ENCODE measurements around the gene SIAH3.
"Not testable (repeated sequence)": the region's sequence is repeated elsewhere in the genome, so short reads cannot be mapped to it uniquely, and the experiment has no call there.

Gene SIAH3, protein sequence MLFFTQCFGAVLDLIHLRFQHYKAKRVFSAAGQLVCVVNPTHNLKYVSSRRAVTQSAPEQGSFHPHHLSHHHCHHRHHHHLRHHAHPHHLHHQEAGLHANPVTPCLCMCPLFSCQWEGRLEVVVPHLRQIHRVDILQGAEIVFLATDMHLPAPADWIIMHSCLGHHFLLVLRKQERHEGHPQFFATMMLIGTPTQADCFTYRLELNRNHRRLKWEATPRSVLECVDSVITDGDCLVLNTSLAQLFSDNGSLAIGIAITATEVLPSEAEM

DNA sequence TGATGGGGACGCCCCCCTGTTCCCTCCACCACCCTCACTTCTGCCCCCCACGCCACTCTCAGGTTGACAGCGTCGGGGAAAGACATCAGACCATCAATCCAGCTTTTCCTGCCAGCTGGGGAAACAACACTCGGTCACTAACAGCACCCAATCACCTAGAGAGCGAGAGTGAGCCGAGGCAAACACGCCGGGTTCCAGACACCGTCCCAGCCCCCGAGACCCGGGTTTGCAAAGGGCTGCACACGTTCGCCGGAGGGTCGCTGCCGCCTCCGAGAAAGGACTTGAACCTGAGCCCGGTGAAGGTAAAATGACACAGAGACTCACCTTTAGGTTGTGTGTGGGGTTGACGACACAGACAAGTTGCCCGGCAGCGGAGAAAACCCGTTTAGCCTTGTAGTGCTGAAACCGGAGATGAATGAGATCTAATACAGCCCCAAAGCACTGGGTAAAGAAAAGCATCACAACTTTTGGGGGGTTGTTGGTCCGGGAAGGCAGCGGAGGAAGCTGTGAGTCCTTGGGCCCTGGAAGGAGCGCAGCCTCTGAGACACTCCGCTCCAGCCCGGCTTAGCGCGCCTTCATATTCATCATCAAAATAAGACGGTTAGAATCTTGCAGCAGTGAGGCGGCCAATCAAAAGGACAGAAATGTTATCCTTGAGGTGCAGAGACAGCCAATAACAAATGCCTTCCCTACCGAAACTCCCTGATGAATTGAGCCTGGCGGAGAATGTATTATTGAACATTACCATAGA is at the start of gene SIAH3:
Gene SIAH3, minus strand, starts transcription at position 583 of the 751 bp plus-strand sequence. Its CDS starts 124 bp downstream, at position 459.
- peak; percentile 63 for DNase-seq

DNA sequence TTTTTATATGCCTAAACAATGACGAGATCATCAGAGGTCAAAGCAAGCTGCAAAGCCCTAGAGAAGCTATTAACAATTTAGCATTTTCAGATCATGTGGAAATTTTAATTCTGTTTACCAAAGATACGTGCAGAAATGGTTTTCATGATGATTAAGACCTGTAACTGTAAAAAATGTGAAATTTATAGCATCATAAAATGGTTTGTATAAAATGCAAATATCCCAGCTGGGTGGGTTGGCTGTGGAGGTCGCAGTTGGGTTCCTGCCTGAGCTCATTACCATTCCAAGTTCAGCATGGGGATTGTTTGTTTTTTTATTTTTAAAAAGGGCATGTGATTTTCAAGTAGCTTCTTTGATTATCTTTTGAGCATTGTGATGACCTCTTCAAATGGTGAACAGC is 47.9 kb upstream of the SIAH3 start:
- DNase-seq, result peak; percentile 10

DNA sequence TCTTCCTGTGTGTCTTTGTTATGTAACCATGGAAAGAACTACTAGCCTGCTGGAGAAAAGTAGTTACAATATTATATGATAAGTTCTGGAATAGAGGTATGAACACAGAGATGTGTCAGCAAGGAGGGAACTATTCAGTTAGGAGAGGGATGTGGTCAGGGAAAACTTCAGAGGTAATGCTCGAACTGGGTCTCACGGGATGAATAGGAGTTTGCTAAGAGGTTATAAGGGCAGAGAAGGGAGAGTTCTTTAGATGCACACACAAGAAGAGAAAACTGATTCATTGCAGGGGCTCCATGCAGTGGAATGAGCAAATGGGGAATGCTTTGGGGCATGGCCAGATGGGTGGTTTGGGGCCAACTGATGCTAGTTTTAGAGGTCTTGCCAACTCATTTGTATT is 46.0 kb upstream of the SIAH3 start:
- DNase-seq, result no peak

DNA sequence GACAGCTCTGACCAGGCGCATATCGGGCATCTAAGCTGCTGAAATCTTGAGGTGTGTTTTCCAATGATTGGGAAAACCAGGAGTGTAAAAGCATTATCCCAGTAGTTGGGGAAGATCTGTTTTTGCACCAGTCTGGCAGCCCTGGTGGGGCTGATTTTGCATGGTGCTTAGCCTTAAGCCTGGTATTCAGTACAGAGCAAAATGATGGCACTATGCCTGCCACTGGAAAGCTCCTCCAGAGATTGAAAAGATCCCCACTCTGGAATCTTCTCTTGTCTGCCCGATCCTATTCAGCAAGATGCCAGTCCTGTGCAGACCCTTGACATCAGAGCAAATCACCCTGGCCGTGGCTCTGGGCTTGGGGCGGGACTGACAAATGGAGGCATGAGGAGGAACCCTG is 44.7 kb upstream of the SIAH3 start:
- no peak for DNase-seq

DNA sequence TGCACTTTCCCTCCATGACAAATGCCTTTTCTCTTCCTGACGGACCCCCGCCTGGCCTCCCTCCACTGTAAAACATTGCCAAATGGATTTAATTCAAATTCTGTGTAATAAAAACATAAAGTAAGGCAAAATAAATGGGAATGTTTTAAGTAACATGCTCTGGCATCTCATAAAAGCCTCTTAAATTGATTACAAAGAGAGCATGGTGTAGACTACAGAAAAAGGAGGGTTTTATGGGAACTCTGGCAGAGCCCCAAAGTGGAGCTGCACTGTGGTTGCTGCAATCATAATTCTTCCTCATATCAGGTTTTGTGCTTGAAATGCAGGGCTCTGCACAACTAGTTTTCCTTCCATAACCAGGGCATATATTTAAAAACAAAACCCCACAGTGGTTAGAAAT is 44.3 kb upstream of the SIAH3 start:
- no peak for DNase-seq

DNA sequence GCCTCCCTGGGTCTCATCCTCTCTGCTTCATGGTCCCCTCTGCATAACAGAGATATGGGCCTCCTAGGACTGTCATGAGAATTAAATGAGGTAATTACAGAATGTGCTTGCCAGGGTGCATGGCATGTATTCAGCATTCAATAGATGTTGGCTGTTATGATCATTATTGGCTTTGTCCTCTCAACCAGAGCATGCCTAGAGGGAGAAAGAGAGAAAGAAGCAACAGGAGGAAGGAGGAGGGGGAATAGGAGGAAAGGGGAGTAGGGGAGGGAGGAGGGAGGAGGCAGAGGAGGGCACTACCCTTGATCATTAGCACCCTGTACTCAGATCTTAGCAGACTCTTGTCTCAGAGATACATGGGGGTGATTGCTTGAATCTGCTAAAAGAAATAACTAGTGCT is 41.0 kb upstream of the SIAH3 start:
- no peak for DNase-seq

DNA sequence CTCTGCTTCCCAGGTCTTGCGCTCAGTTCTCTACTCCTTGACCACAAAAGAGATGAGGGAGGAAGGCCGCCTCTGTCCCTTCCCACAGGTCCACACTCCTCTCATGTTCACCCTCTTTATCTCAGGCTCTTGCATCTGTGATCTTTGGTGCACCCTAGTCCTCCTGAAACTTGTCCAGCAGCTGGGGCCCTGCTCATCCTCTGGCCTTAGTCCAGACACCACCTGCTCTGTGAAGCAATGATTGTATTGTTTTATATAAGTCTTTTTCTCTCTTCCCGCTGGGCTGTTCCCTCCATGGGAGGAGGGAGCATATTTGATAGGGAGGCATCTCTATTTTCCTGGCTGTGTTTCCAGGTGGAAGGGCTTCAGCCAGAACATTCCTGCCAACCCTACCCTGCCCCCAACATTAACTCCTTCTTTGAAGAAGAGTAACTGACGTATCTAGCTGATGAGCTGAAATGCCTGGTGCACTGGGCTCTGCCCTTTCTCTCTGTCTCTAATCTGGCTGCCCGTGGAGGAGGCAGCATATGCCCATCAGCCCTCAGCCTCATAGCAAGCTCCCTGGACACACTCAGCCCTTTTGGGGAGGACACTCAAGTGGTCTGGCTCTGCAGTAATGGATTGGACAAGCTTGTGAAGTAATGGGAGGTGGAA is 38.2 kb upstream of the SIAH3 start:
- DNase-seq, result no peak

DNA sequence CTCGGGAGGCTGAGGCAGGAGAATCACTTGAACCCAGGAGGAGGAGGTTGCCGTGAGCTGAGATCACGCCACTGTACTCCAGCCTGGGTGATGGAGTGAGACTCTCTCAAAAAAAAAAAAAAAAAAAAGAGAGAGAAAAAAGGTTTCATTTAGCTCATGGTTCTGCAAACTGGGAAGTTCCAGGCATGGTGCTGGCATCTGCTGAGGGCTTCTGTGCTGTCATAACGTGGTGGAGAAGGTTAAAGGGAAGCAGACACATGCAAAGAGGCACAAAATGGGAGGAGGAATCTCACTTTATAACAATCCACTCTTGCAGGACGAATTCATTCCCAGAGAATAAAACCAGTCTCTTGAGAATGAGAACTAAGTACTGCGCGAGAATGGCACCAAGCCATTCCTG is 34.9 kb upstream of the SIAH3 start:
- DNase-seq, result no peak

DNA sequence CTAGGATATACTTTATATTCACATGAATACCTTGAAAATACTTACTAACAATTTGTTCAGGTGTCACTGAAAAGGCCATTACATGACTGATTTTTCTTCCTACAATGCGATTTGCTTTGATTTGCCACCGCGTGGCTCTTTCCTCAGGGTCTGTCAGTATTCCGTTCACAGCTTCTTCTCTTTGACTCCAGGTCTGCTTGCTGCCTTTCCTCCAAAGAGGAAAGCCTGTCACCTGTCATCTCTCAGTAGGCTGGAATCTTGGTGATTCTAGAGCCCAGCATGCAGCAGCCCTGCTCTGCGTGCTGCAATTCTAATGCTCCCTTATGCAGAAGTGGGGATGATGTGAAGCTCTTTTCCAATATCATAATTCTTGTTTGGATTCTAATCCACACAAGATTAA is 33.6 kb upstream of the SIAH3 start:
- DNase-seq, result no peak

DNA sequence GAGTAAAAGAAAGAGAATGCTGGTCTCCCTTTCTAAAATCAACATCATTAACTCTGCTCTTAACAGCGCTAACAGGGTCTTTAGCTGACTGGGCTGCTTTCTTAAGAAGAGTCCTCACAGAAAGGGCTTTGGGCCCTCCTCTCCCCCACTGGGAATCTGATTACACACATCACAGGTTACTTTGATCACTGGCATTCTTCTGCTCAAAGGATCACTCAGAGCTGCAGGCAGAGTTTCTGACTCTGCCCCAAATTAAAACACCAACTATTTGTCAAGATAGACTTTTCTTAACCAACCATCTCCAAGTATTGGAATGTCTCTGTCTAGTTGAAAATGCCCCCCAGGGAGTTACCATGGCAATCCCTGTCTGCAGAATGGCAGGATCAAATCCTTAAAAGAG is 31.1 kb upstream of the SIAH3 start:
- no peak for DNase-seq

DNA sequence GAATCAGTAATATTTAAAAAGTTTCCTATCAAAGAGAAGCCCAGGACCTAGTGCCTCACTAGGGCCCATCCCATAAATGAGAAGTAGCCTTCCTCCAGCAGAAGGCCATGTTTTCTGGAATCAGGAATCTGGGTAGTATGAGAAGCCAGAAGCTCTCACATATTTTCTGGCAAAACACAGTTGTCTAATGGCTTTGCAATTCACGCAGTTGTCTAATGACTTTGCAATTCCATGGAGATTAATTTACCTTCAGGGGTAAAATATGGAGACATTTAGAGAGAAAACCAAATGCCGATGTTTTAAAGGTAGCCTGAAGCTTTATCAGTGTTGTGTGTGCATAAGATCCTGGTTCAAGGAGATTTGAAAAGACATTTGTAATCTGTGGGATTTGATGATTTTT is 29.8 kb upstream of the SIAH3 start:
- no peak for DNase-seq

DNA sequence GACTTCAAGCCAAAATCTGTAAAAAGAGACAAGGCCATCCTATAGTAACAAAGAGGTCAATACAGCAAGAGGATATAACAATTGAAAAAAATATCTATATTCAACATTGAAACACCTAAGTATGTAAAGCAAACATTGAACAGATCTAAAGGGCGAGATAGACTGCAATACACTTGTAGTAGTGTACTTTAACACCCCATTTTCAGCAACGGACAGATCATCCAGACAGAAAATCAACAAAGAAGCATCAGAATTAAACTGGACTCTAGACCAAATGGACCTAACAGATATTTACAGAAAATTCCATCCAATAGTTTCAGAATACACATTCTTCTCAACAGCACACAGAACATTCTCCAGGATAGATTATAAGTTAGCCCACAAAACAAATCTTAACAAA is 28.7 kb upstream of the SIAH3 start:
- DNase-seq, result no peak

DNA sequence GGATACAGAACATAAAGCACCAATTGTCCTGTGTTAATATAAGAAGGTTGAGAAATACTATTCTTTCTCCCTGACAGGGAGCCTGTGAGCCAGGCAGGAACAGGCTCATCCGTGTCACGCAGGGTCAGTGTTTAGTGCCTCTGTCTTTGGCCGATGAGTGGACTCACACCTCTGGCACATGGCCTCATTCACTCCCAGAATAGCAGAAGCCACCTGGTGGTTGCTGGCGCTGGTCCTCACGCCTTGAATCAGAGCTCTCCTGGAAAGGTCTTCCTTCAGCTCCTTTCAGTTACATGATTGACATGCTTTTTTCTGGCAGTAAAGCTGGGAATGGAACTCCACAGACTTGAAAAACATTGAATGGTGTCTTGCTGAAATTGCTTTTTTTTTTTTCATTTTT is 28.1 kb upstream of the SIAH3 start:
- peak; percentile 37 for DNase-seq

DNA sequence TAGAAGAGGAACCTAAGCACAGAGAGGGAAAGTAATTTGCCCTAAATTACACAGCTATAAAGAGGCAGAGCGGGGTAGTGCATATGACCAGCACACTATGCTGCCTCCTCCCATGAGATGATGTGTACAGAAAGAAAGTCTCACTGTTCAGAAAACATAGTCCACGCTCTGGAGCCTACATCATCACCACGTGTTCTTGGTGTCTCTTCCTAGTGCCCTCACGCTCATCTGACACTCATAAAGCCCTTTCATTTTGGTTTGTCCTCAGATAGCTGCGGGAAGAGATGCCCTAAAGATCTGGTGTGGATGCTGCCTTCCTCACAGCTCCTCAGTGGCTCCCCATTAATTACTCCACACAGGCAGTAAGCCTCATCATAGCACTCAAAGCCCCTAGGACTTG is 27.4 kb upstream of the SIAH3 start:
- no peak for DNase-seq

DNA sequence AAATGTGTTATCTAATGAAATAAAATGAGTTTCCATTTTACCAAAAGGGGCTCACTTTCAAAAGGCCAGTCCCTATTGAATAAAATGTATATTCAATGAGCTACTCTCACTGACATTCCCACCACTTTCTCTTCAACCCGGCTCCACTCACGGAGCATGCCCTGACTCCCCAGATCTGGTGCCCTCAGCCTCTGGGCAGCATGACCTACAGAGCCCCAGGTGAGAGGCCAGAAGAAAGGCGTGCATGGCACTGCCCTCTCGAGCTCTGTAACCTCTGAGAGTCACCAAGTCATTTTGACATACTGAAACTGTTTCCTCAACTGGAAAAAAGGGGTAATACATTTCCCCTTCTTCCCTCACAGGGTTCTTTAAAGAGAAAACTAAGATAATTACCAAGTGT is 25.2 kb upstream of the SIAH3 start:
- no peak for DNase-seq

DNA sequence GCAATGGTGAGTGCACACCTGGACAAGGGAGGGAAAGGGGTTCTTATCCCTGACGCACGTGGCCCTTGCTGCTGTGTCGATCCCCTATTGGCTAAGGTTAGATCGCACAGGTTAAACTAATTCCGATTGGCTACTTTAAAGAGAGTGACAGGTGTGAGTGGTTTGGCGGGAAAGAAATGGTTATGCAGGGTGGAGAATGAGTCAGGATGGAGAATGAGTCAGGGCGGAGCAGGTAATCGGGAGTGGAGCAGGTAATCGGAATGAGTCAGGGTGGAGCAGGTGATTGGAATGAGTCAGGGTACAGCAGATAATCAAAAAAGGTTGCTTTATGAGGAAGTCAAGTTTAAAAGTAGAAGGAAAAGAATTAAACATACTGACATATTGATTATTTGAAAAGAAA is 24.4 kb upstream of the SIAH3 start:
- DNase-seq, result peak; percentile 4

DNA sequence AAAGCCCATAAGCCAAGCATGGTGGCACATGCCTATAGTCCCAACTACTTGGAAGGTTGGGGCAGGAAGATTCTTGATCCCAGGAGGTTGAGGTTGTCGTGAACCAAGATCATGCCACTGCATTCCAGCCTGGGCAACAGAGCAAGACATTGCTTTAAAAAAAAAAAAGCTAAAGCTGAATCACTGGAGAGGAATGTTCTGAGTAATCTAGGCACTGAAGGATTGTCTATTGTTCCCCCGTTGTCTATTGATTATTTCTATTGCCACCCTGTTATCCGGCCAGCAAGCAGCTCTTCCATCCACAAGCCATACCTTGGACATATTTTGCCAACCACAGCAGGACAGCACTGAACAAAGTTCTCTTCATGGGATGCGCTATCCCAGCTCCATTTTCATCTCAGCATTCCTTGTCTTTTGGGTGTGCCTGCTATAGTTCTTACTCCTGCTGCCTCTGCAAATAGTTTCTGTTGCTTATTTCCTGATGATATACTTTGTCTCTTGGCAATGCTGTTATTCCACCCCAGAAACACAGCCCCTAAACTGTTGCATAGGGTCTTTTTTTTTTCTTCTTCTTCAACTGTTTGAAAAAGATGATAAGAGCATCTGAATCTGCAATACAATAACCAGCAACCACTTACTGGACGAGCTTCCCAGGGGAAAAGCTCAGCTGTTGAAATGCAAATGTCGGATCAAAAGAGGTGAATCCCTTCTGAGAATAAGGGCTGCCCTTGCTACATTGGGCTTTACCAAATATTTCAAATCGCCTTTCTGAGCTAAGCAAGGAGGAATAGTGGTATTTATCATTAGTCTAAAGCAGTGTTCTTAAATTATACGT is 22.2 kb upstream of the SIAH3 start:
- DNase-seq, result no peak

DNA sequence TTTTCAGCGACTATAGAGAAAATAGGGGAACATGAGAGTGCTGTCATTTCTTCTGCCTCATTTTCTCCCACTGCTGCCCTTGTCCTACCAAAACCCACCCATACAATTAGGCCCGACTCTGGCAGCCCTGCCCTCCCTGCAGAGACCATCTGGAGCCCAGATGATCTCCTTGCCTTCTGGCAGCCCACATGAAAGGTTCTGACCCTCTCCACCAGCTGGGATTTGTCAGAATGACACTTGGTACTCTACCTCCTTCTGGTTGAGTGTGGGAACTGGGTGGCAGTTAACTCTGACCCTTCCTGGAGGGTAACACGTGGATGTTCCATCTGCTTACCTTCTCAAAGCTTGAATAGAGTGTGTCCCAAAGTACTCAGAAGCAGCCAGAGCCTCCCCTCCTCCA is 21.0 kb upstream of the SIAH3 start:
- no peak for DNase-seq

DNA sequence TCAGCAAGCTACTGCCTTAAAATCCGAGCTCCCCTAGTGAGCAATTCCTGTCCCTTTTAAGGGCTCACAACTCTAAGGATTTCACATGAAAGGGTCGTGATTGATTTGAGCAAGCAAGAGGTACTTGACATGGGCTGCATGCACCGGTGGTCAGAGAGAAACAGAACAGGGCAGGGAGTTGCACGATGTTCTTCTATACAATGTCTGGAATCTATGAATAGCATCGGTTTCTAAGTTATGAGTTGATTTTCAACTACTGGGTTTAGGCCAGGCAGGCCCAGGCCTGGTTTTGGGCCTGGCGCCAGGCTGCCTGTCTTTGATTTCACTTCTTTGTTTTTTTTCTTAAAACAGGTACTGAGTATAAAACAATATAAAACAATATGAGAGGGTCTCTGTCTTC is 19.6 kb upstream of the SIAH3 start:
- DNase-seq, result not testable (repeated sequence)

DNA sequence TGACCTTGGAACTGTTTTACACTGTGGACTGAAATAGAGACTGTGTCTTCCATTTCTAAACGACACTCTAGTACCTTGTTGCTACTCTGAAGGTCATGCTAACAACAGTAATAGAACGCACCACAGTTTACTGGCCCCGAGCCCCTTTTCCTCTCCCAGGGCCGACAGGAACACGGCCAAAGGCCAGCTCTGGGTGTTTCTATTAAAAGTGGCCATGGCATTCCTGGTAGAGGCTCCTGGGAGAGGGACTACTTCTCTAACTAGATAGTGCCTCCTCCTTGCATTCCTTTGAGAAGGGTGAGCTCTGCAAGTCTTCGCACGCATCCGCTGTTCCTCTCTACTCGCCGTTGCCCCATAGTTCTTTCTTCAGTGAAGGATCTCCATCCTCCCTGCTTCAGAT is 18.7 kb upstream of the SIAH3 start:
- DNase-seq, result no peak

DNA sequence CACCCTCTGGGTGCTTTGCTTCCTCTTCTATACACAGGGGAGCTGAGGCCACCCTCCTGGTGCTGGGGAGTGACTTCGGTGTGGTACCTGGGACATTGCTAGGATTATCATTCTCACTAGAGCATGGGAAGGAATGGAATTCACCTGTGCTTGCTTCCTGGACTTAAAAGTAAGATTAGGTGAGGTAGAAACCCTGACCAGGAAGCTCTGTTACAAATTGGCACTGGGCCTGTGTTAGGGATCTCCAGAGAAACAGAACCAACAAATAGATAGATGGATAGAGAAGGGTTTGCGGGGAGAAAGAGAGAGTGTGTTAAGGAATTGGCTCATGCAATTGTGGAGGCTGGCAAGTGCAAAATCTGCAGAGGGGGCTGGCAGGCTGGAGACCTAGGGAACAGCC is 13.9 kb upstream of the SIAH3 start:
- DNase-seq, result peak; percentile 11

DNA sequence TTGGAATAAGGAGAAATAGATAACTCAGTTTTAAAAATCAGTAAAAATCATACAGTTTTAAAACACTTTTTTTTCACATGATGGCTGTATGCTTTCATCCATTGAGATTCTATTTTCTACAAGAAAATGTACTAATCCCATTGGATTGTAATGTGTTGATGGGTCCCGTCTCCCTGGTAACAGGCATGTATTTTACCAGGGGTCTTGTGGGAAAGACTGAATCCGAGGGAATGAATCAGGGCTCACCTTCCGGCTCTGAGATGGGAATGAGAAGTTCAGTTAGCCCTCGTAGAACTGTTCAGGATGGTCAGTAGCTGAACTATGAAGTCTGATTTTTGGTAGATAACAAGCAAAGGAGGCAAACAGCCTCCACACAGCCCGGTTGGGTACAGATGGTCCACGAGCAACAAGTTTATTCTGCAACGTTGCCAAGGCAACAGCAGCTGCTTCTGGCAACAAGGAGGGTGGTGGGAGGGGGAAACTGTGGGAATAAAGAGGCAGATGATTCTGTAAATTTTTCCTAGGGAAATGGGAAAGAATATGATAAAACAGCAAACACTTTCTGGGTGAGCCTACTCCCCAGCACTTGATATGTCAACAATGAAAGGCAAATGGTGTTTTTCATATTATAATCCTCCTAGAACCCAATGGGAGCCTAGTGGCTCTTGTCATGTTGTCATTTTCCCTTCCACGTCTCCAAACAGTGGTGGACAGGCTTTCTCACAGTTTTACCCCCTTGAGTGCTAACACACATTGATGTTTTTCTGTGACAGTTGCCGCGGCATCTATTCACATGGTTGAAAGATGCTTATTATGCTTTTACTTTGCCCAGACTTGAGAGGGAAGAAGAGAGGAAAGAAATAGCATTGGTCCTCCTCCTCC is 12.4 kb upstream of the SIAH3 start:
- peak; percentile 58 for DNase-seq
